Colonic mucosa (tissue), 4 donors: ENCODE data around the gene EEA1. TPM values are rescaled to one million over a fixed set of nuclear protein-coding genes. Genes with fewer than 3 reads are reported as not detected.

Source experiments
- DNase-seq: peaks from one replicate; pipeline ENCODE4 v3.0.0-alpha.2; 2020
- H3K27ac ChIP-seq: fragments of 200-600 bp; one replicate; pipeline ENCODE4 v1.8.0; 2021
- H3K27me3 ChIP-seq: fragments of 200-600 bp; one replicate; pipeline ENCODE4 v1.8.0; 2021
- H3K36me3 ChIP-seq: fragments of 200-600 bp; one replicate; pipeline ENCODE4 v1.8.0; 2021
- H3K4me1 ChIP-seq: fragments of 200-600 bp; one replicate; pipeline ENCODE4 v1.8.0; 2021; ENCODE audit warnings: mild to moderate bottlenecking
- H3K4me3 ChIP-seq: fragments of 200-600 bp; one replicate; pipeline ENCODE4 v1.8.0; 2021
- H3K9ac ChIP-seq, 2 donors: one replicate each; pipeline ENCODE4 v1.7.0; 2013; ENCODE audit warnings: control low read depth in 2 of 2, low read depth in 2 of 2, low read length in 2 of 2
- H3K9me3 ChIP-seq: fragments of 200-600 bp; one replicate; pipeline ENCODE4 v1.8.0; 2021
- CTCF ChIP-seq: fragments of 200-600 bp; IDR thresholded peaks from one replicate; pipeline ENCODE4 v1.8.0; 2022; ENCODE audit warnings: antibody characterized with exemption, mild to moderate bottlenecking
- intact Hi-C: fragments of 100-400 bp; cut with DNase I; formaldehyde crosslinking; loops from one replicate; pipeline ENCODE4 v1.14.1; 2022
- total RNA-seq, 2 donors: library from RNA; stranded (reverse); fragmentation: NEBNext Ultra II Directional in 1 of 2; extraction: Animal tissue kit (Norgen Biotek cat#: 25700) in 1 of 2; gene quantifications; one replicate each; pipeline ENCODE4 v1.2.1, GENCODE V29; 2021
- donor health status: healthy.
- donor health status: DM: no; HTN: no; CAD: no.
- donor health status: DM: no; HTN: no; CAD: no.

EEA1 gene
- total RNA-seq, 2 donors from 2014 or later: 23.0 to 38.7 TPM

GRCh38 chr12:92952394-92952793 is 23.3 kb upstream of the EEA1 start:
- Histone ChIP-seq H3K9me3 (no peaks in the 10 kb centered on the region), H3K27ac (no peak overlapping the region), H3K9ac (no peak overlapping the region), H3K4me3 (no peak overlapping the region), H3K27me3 (no peaks in the 10 kb centered on the region), H3K4me1 (no peaks in the 10 kb centered on the region), H3K36me3 (no peaks in the 10 kb centered on the region)
- no peak for DNase-seq
- no peak for TF ChIP-seq CTCF
- intact Hi-C loops: no loop called here

- no peak overlapping the region for H3K27ac ChIP-seq
- TF ChIP-seq CTCF: no peak
- H3K4me3 ChIP-seq: no peak overlapping the region
- intact Hi-C loops: no loop called here
- H3K4me1 ChIP-seq: no peaks in the 10 kb centered on the region
- H3K9me3 ChIP-seq: no peaks in the 10 kb centered on the region
- H3K9ac ChIP-seq: no peak overlapping the region
- no peaks in the 10 kb centered on the region for H3K36me3 ChIP-seq
- DNase-seq: no peak
- no peaks in the 10 kb centered on the region for H3K27me3 ChIP-seq
These were observed 21.9 kb upstream of the EEA1 start for GRCh38 chr12:92951006-92951405.

- no peak for TF ChIP-seq CTCF
- no peaks in the 10 kb centered on the region for H3K9me3 ChIP-seq
- no peaks in the 10 kb centered on the region for H3K36me3 ChIP-seq
- no peaks in the 10 kb centered on the region for H3K4me1 ChIP-seq
- H3K27me3 ChIP-seq: no peaks in the 10 kb centered on the region
- no peak for DNase-seq
- intact Hi-C loops: no loop called here
- no peak overlapping the region for H3K4me3 ChIP-seq
- H3K9ac ChIP-seq: no peak overlapping the region
- no peak overlapping the region for H3K27ac ChIP-seq
These were observed 20.9 kb upstream of the EEA1 start for GRCh38 chr12:92950011-92950410.

- Histone ChIP-seq H3K4me1 (no peaks in the 10 kb centered on the region), H3K27ac (no peak overlapping the region), H3K9me3 (no peaks in the 10 kb centered on the region), H3K9ac (no peak overlapping the region), H3K4me3 (no peak overlapping the region), H3K36me3 (no peaks in the 10 kb centered on the region), H3K27me3 (no peaks in the 10 kb centered on the region)
- intact Hi-C loops: no loop called here
- peak; percentile 53 for DNase-seq
- TF ChIP-seq CTCF: no peak
These were observed 20.4 kb upstream of the EEA1 start for GRCh38 chr12:92949466-92949865.

GRCh38 chr12:92947589-92948215 is 18.6 kb upstream of the EEA1 start:
- no peaks in the 10 kb centered on the region for H3K27me3 ChIP-seq
- no peak overlapping the region for H3K27ac ChIP-seq
- H3K4me1 ChIP-seq: no peaks in the 10 kb centered on the region
- no peak overlapping the region for H3K9ac ChIP-seq
- H3K9me3 ChIP-seq: no peaks in the 10 kb centered on the region
- no peak for DNase-seq
- no peak for TF ChIP-seq CTCF
- intact Hi-C loops: no loop called here
- no peak overlapping the region for H3K4me3 ChIP-seq
- no peaks in the 10 kb centered on the region for H3K36me3 ChIP-seq
